HEK293 (cell line): ENCODE results near the gene TEAD4.

Experiments
- CTCF ChIA-PET: fragments of 350-600 bp; formaldehyde crosslinking; extraction: SDS; loops from one replicate; lab custom pipeline; 2021; ENCODE audit warnings: antibody characterized with exemption; lab: Yijun Ruan, JAX
- POLR2A ChIA-PET: fragments of 300-600 bp; formaldehyde crosslinking; extraction: SDS; loops from one replicate; lab custom pipeline; 2020; ENCODE audit warnings: antibody characterized with exemption, inconsistent platforms; lab: Yijun Ruan, JAX
- H3K27ac ChIP-seq: fragments of 200-500 bp; sonication (Bioruptor generic); 2 replicates; pipeline ENCODE4 v1.5.1; 2014; ENCODE audit warnings: low read depth, low read length, control low read depth, inconsistent platforms; ENCODE audit errors: extremely low read depth
- H3K36me3 ChIP-seq, 2 experiments: fragments of 200-500 bp in 1 of 2; sonication (Bioruptor generic) in 1 of 2; 1 replicate in 1 of 2; 2 replicates in 1 of 2; pipeline ENCODE4 v1.5.1; 2014 to 2017; ENCODE audit warnings: inconsistent platforms in 2 of 2, low read length in 2 of 2; ENCODE audit not compliant: control insufficient read depth in 2 of 2, insufficient read depth in 1 of 2
- H3K4me1 ChIP-seq: fragments of 200-500 bp; sonication (Bioruptor generic); 2 replicates; pipeline ENCODE4 v1.5.1; 2014; ENCODE audit warnings: mild to moderate bottlenecking, low read length, inconsistent platforms; ENCODE audit not compliant: control insufficient read depth, insufficient read depth
- H3K4me3 ChIP-seq: 2 replicates; pipeline ENCODE4 v1.5.1; 2011; ENCODE audit warnings: low read depth, mild to moderate bottlenecking, control low read depth, low read length, moderate library complexity
- H3K9me3 ChIP-seq: fragments of 200-500 bp; sonication (Bioruptor generic); 2 replicates; pipeline ENCODE4 v1.5.1; 2014; ENCODE audit warnings: low read depth, low read length, inconsistent platforms; ENCODE audit not compliant: control insufficient read depth, insufficient read depth
- BCL6B ChIP-seq: fragments of 450-650 bp; formaldehyde crosslinking; IDR thresholded peaks from 2 replicates; pipeline ENCODE4 v1.5.1; 2017; ENCODE audit warnings: missing biosample characterization, missing genetic modification characterization
- EGR2 ChIP-seq: fragments of 450-650 bp; formaldehyde crosslinking; IDR thresholded peaks from 2 replicates; pipeline ENCODE4 v1.5.1; 2016; ENCODE audit warnings: low read depth, missing biosample characterization, missing genetic modification characterization
- REST ChIP-seq: fragments of 450-650 bp; formaldehyde crosslinking; IDR thresholded peaks from 2 replicates; pipeline ENCODE4 v1.5.1; 2016; ENCODE audit warnings: missing biosample characterization, missing genetic modification characterization
- ZFHX2 ChIP-seq: fragments of 450-650 bp; formaldehyde crosslinking; conservative IDR thresholded peaks from 2 replicates; pipeline ENCODE4 v1.5.1; 2016; ENCODE audit warnings: missing biosample characterization, missing genetic modification characterization
- ZFP69B ChIP-seq: fragments of 450-650 bp; formaldehyde crosslinking; IDR thresholded peaks from 2 replicates; pipeline ENCODE4 v1.5.1; 2016; ENCODE audit warnings: missing biosample characterization, missing genetic modification characterization
- ZNF280C ChIP-seq: fragments of 450-650 bp; formaldehyde crosslinking; IDR thresholded peaks from 2 replicates; pipeline ENCODE4 v1.5.1; 2016; ENCODE audit warnings: missing biosample characterization, missing genetic modification characterization
- ZNF37A ChIP-seq: fragments of 450-650 bp; IDR thresholded peaks from 2 replicates; pipeline ENCODE4 v1.5.1; 2018; ENCODE audit warnings: missing biosample characterization, missing genetic modification characterization
- ZNF501 ChIP-seq: fragments of 450-650 bp; formaldehyde crosslinking; IDR thresholded peaks from 2 replicates; pipeline ENCODE4 v1.5.1; 2016; ENCODE audit warnings: missing biosample characterization, missing genetic modification characterization
- ZNF555 ChIP-seq: fragments of 450-650 bp; formaldehyde crosslinking; conservative IDR thresholded peaks from 2 replicates; pipeline ENCODE4 v1.5.1; 2017; ENCODE audit warnings: missing biosample characterization, mild to moderate bottlenecking, missing genetic modification characterization, inconsistent platforms
- ZNF626 ChIP-seq: fragments of 450-650 bp; sonication (Bioruptor Pico); formaldehyde crosslinking; IDR thresholded peaks from 2 replicates; pipeline ENCODE4 v1.5.1; 2018; ENCODE audit warnings: missing biosample characterization, missing genetic modification characterization, inconsistent platforms
- ZNF704 ChIP-seq: fragments of 450-650 bp; formaldehyde crosslinking; IDR thresholded peaks from 2 replicates; pipeline ENCODE4 v1.5.1; 2016; ENCODE audit warnings: missing biosample characterization, missing genetic modification characterization
- ZSCAN30 ChIP-seq: fragments of 450-650 bp; IDR thresholded peaks from 2 replicates; pipeline ENCODE4 v1.5.1; 2018; ENCODE audit warnings: missing biosample characterization, mild to moderate bottlenecking, missing genetic modification characterization, moderate library complexity

Gene TEAD4

GRCh38 chr12:3000548-3001275 lies 41.5 kb downstream of the TEAD4 start (continued):
- no peak for TF ChIP-seq ZNF280C (tag by site-specific recombination)
- TF ChIP-seq ZNF704 (tag by site-specific recombination): no peak
- no peak for TF ChIP-seq ZNF501
- TF ChIP-seq, all 188 proteins: peak for 0

GRCh38 chr12:3002646-3003045 lies 43.4 kb downstream of the TEAD4 start:
- POLR2A ChIA-PET: interaction anchor here (0.8 kb wide), 1 partner anchor 29 kb away, joined by 3 read pairs; no protein-coding TSS in a partner anchor
- Histone ChIP-seq H3K4me3 (no peak overlapping the region), H3K9me3 (no peaks in the 10 kb centered on the region), H3K4me1 (no peaks in the 10 kb centered on the region), H3K36me3 (peaks cover 0 to 8% of the 10 kb centered on the region in 2 experiments; a peak in 2 of 3 replicates), H3K27ac (no peak overlapping the region)
- CTCF ChIA-PET: no interaction called here
- TF ChIP-seq BCL6B (no peak), ZNF555 (tag by site-specific recombination) (no peak), REST (tag by site-specific recombination) (no peak)

- peaks cover 0 to 8% of the 10 kb centered on the region in 2 experiments; a peak in 2 of 3 replicates for H3K36me3 ChIP-seq
- no peaks in the 10 kb centered on the region for H3K9me3 ChIP-seq
- H3K4me3 ChIP-seq: no peak overlapping the region
- no peaks in the 10 kb centered on the region for H3K4me1 ChIP-seq
- TF ChIP-seq ZNF704 (tag by site-specific recombination) (no peak), ZSCAN30 (tag by site-specific recombination) (no peak), ZNF626 (tag by site-specific recombination) (no peak), ZNF37A (tag by site-specific recombination) (no peak), EGR2 (tag by site-specific recombination) (peak; percentile 74), ZFHX2 (tag by site-specific recombination) (peak; percentile 37; the same call in 1 of the 2 replicates), ZFP69B (no peak)
- ChIA-PET POLR2A (no interaction called here), CTCF (interaction anchor here (0.6 kb wide), 1 partner anchor 37 kb away, joined by 4 read pairs; no protein-coding TSS in a partner anchor)
- H3K27ac ChIP-seq: no peak overlapping the region
These were observed 44.3 kb downstream of the TEAD4 start for GRCh38 chr12:3003357-3003992.
